Stimulated activated CD8-positive, alpha-beta memory T cell treated with anti-CD3 and anti-CD28 coated beads, Interleukin-12 subunit alpha, Interleukin-12 subunit beta, amount 100 ng/mL, for 24 hours (primary cell): ENCODE data around the gene PPP1R1C.

Experiments
- DNase-seq: peaks from one replicate; pipeline ENCODE4 v3.0.0-alpha.2; 2020; ENCODE audit errors: extremely low read depth

PPP1R1C gene

GRCh38 chr2:182113334-182113733, 127.7 kb downstream of the PPP1R1C start:
- DNase-seq, result no peak

GRCh38 chr2:182115258-182115657, 129.6 kb downstream of the PPP1R1C start:
- no peak for DNase-seq

DNA sequence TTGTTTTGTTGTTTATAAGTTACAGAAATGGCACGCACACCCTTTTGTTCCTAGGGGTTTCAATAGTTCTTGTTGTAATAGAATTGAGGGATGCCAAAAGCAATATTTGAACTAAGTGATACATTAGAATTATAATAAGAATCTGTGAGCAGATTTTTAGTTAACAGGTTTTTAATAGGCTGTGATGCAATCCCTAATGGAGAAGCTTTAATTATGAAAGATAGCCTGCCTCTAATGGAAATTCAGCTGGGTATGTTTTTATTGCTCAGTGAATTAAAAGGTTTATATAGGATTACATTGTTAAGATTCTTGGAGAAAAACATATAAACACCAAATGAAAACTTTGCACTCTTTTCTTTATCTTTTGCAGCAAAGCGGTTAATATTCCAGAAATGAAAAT, 131.1 kb downstream of the PPP1R1C start:
- DNase-seq, result no peak

DNA sequence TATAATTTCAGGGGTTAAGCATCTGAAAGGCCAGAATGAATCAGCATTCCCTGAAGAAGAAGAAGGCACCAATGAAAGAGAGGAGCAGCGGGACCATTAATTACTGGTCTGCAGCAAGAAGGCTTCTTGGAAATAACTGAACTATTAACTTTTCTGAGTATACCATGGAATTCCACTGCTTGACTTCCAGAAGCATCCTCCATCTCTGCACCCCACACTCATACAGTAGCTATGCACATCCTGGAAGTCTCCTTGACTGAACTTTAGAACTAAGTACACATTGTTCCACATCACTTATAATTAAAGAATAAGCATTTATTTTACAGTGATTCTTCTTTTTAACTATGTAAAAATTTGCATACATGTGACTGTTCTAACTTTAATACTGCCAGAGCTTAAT, 131.5 kb downstream of the PPP1R1C start:
- no peak for DNase-seq

- no peak for DNase-seq
These were observed 143.4 kb downstream of the PPP1R1C start for GRCh38 chr2:182128821-182129707.

GRCh38 chr2:182132605-182133004, 147.0 kb downstream of the PPP1R1C start:
- no peak for DNase-seq

GRCh38 chr2:182133195-182133891, 147.7 kb downstream of the PPP1R1C start:
- DNase-seq, result no peak

DNA sequence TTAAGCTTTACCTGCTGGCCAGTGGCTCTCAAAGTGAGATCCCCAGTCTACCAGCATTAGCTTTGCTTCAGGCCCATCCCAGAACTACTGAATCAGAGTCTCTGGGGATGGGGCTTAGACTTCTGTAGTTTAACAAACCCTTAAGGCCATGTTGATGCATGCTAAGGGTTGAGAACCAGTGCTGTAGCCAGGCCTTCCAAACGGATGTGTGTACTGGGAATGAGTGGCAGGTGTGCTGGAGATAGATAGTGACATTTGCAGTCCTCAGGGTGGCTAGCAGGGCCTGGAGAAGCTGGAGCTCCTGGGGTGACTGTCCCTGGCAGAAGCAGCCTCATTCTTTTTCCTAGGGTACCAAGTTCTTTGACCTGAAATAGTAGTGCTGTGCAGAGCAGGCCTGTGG, 148.5 kb downstream of the PPP1R1C start:
- no peak for DNase-seq

GRCh38 chr2:182142062-182142461, 156.4 kb downstream of the PPP1R1C start:
- no peak for DNase-seq

GRCh38 chr2:182144041-182144775, 158.6 kb downstream of the PPP1R1C start:
- DNase-seq, result no peak

DNA sequence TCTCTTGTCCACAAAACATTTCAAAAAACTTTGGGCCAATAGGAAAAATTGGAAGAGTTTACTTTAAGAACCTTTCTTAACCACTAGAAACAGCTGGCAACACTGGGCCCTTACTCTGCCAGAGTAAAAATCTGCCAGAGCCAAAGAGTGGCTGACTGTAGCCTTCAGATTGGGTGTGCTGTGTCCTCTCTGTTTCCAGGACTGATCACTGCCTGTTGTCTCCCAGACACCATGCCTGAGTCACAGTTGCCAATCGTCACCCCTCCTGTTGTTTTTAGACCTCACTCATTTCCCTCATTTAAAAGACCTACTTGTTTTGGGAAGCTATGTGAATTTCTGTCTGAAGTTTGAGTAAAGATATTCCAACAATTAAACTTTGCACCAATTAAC, 159.1 kb downstream of the PPP1R1C start:
- no peak for DNase-seq

GRCh38 chr2:182148344-182148743, 162.7 kb downstream of the PPP1R1C start:
- DNase-seq, result no peak

GRCh38 chr2:182163878-182164277, 178.2 kb downstream of the PPP1R1C start:
- DNase-seq, result no peak

DNA sequence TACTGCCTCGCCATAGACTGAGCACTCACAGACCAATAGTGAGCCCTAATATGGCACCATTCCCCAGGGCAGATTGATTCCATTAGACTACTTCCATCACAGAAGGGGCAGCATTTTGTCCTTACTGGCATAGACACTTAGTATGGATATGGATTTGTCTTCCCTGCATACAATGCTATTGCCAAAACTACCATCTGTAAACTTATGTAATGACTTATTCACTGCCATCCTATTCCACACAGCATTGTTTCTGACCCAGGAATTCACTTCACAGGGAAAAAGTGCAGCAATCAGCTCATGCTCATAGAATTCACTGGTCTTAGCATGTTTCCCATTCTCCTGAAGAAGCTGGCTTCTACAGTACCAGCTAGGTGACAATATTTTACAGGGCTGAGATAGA, 179.0 kb downstream of the PPP1R1C start:
- DNase-seq, result no peak

DNA sequence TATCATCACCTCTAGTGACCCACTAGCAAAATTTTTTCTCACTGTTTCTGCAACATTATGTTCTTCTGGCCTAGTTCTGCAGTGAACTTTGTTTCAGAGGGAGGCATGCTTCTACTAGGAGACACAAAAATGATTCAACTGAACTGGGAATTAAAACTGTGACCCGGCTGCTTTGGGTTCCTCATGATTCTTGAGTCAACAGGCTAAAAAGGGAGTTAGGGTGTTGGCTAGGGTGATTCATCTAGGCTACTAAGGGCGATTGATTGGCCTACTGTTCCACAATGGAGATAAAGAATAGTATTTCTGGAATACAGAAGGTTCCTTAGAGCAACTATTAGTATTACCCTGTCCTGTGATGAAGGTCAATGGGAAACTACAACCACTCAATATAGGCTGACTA, 179.5 kb downstream of the PPP1R1C start:
- DNase-seq, result no peak

GRCh38 chr2:182166406-182166805, 180.8 kb downstream of the PPP1R1C start:
- DNase-seq, result no peak

DNA sequence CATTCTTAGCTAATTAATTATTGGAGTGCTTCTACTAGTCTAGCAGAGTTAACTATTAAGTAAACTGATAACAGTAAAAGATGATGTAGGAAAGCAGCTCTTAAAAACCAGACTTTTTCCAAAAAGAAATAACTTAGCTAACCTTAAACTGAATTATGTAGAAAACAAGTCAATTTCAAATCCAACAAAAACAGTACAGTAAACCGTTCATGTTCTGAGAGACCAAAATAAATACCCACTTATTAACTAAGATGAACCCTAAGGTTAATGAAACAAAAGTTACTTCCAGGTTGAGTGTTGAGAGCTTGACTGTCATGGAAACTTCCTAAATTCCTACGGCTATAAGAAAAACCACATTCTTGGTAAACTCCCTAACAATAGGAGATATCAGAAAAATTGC, 181.2 kb downstream of the PPP1R1C start:
- no peak for DNase-seq
